SK-N-MC (cell line): Measurements from ENCODE around the gene ZDHHC14.
"Not testable (repeated sequence)": the region's sequence is repeated elsewhere in the genome, so short reads cannot be mapped to it uniquely, and the experiment has no call there.

Experiments
- EZH2 ChIP-seq: fragments of 200-600 bp; sonication (generic); IDR thresholded peaks from one replicate; pipeline ENCODE4 v1.6.1; 2017; ENCODE audit warnings: antibody characterized with exemption
- POLR2AphosphoS5 ChIP-seq: IDR thresholded peaks from 2 replicates; pipeline ENCODE4 v1.6.1; 2012; ENCODE audit warnings: mild to moderate bottlenecking, low read depth, low read length, borderline replicate concordance

- not testable (repeated sequence) for TF ChIP-seq POLR2AphosphoS5, EZH2
Observed at GRCh38 chr6:157467339-157467738, 86.3 kb downstream of the ZDHHC14 start.
